Amygdala (tissue), 56 donors: ENCODE results near the gene GPR17.

Source experiments
- DNase-seq, 56 donors: peaks; one replicate each; lab custom pipeline; 2025; lab: John Stamatoyannopoulos, UW

Gene GPR17

GRCh38 chr2:127663566-127664064, 17.7 kb downstream of the GPR17 start:
- DNase-seq: no peak

- no peak for DNase-seq
Measured at GRCh38 chr2:127664065-127664894, 18.3 kb downstream of the GPR17 start.

GRCh38 chr2:127664895-127665225, 18.9 kb downstream of the GPR17 start:
- no peak for DNase-seq

- DNase-seq: no peak
Measured at GRCh38 chr2:127665267-127665893, 19.4 kb downstream of the GPR17 start.

GRCh38 chr2:127669056-127669455, 23.1 kb downstream of the GPR17 start:
- DNase-seq: no peak

- no peak for DNase-seq
Measured at GRCh38 chr2:127670055-127670956, 24.4 kb downstream of the GPR17 start.

- no peak for DNase-seq
Measured at GRCh38 chr2:127670957-127671290, 25.0 kb downstream of the GPR17 start.

GRCh38 chr2:127671557-127672302, 25.8 kb downstream of the GPR17 start:
- no peak for DNase-seq

GRCh38 chr2:127672341-127673224, 26.6 kb downstream of the GPR17 start:
- no peak for DNase-seq

GRCh38 chr2:127673291-127674069, 27.5 kb downstream of the GPR17 start:
- no peak for DNase-seq

GRCh38 chr2:127674241-127675209, 28.6 kb downstream of the GPR17 start:
- peak in 1 of 56 donors; percentile 52 for DNase-seq

GRCh38 chr2:127675331-127676261, 29.6 kb downstream of the GPR17 start, which contains the start of gene LIMS2:
Gene LIMS2 (minus strand): TSS chr2:127675530. CDS start chr2:127675024, 506 bp downstream.
- DNase-seq: peak in 3 of 56 donors; percentile 28 to 60 (median 41)

GRCh38 chr2:127676906-127677305, 31.0 kb downstream of the GPR17 start:
- no peak for DNase-seq

GRCh38 chr2:127678531-127678930, 32.6 kb downstream of the GPR17 start:
- no peak for DNase-seq

GRCh38 chr2:127678991-127679390, 33.0 kb downstream of the GPR17 start:
- DNase-seq: no peak
